ENCODE data around the gene SPINK1.
A peak's percentile ranks its signal among the peaks of the same experiment; 100 is the strongest.
"Not testable (repeated sequence)": the region's sequence is repeated elsewhere in the genome, so short reads cannot be mapped to it uniquely, and the experiment has no call there.

SPINK1 gene

GRCh38 chr5:147854331-147854730, 22.9 kb upstream of the SPINK1 start:
- no peak for DNase-seq

DNA sequence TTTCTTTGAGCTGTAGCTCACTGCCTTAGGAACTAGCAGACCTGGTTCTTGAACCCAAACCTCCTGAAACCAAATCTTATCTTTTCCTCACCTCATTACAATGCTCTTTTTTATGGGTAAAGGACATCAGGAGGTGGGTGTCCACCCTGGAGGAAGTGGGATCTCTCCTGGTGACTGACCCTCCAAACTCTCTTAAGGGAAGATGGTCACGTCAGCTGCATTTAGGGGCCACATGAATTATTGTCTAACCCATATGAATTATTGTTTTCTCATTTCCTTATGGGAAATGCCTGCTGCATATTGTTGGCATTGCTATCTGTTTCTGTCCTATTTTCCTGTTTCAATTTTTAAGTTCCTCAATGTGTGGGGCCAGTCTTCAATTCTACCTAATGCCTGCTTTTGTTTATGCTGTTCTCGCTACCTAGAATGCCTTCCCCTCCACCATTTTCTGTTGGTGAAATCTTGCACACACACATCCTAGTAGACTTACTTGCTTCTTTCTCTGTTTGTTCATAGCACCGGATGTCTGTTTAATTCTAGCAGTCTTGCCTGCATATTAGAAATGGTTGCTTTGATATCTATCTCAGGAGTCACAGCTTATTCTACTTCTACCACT, 22.0 kb upstream of the SPINK1 start:
- DNase-seq, result no peak

- no peak for DNase-seq
Measured at GRCh38 chr5:147852365-147852764, 20.9 kb upstream of the SPINK1 start.

DNA sequence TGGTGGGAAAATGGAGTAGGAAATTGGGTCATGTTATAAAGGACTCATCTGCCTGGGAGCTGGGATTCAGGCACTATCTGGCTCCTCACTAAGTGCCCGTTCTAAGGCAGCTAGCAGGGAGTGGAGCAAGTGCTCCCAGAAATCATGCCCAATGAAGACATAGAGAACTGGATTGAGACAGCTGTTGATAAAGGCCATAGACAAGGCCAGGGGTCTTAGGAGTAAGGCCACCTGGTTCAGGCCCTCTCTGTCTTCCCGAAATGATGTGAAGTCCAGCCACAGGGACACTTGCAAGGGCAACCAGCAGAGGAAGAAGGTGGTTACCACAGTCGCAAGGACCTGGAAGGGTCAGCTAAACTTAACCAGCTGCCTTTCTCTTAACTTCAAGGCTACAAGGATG, 20.1 kb upstream of the SPINK1 start:
- DNase-seq, result no peak

GRCh38 chr5:147849226-147849625, 17.8 kb upstream of the SPINK1 start:
- DNase-seq, result no peak

- no peak for DNase-seq
Measured at GRCh38 chr5:147845618-147846017, 14.1 kb upstream of the SPINK1 start.

DNA sequence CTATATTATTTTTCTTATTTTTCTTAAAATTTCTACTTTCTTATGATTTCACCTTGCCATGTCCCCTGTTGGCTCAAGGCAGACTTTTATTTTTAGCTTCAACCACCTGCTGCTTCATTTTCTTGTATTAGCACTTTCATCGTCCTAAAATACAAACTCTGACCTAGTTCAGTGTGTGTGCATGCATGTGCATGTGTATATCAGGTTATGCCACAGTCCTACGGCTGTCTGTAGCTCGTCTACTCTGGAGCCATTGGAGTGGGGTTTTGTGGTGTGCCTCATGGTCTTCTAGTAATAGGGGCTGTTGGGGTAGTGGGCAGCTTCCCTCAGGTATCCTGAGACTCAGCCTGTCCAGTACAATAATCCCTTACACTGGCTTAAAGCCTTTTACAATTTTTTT, 13.4 kb upstream of the SPINK1 start:
- DNase-seq, result no peak

- DNase-seq, result no peak
Measured at GRCh38 chr5:147842869-147843268, 11.4 kb upstream of the SPINK1 start.

- DNase-seq, result no peak
Measured at GRCh38 chr5:147836439-147836838, 5.0 kb upstream of the SPINK1 start.

GRCh38 chr5:147835386-147835798, 3.9 kb upstream of the SPINK1 start:
- no peak for DNase-seq

GRCh38 chr5:147832541-147832940, 1.1 kb upstream of the SPINK1 start:
- DNase-seq, result no peak

- DNase-seq, result no peak
Measured at GRCh38 chr5:147830035-147830434, 1.4 kb downstream of the SPINK1 start.

DNA sequence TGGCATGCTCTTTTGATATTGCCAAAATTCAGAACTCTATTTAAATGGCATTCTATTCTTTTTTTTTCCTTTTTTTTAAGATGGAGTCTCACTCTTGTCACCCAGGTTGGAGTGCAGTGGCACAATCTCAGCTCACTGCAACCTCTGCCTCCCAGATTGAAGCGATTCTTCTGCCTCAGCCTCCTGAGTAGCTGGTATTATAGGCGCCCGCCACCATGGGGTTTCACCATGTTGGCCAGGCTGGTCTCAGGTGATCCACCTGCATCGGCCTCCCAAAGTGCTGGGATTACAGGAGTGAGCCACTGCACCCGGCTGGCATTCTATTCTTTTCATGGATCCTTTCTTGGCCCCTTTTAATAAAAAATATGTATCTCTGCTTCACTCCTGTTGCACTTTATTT, 4.5 kb downstream of the SPINK1 start:
- DNase-seq, result not testable (repeated sequence)

DNA sequence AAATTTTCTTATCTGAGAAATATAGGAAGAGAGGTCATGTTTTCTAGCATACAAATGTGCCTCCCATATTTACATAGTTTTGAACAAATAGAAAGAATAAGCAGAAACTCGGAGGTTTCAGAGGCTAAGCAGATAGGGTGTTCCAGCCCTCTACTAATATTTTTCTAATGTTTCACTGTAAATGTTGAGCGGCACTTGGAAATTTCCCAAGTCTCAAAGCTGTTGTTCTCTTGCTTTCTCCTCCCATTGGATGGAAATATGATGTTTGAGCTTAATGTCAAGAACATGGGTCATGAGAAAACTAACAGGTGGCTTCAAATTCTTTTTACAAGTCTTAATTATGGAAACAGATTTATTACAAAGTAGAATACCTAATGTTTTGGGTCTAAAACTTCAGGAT, 5.1 kb downstream of the SPINK1 start:
- DNase-seq, result no peak

- peak; percentile 29 for DNase-seq
Measured at GRCh38 chr5:147822686-147823491, 8.6 kb downstream of the SPINK1 start.

- DNase-seq, result not testable (repeated sequence)
Measured at GRCh38 chr5:147822222-147822621, 9.2 kb downstream of the SPINK1 start.

- no peak for DNase-seq
Measured at GRCh38 chr5:147821766-147822165, 9.7 kb downstream of the SPINK1 start.

DNA sequence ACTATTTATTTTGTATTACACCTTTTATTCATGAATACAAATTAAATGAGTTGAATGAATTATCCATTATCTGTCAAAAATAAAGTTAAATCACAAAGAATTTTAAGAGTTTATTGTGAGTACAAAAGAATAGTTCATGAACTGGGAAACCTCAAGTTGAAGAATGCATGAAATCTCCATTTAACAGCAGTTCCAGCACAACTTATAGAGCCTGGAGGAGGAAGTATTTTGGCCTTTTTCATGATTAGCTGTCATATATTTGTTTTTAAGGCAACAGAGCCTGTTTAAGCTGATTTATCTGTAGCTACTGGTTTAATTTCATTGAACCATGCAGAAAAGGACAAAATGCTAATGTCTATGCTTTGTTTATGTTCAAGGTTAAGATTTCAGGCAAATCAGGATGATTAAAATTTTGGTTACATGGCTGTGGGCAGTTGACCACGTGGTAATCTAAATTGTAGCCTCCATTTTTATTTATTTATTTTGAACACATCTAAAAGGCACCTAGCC, 12.2 kb downstream of the SPINK1 start:
- DNase-seq, result no peak

GRCh38 chr5:147818290-147818689, 13.2 kb downstream of the SPINK1 start:
- no peak for DNase-seq

GRCh38 chr5:147813696-147814095, 17.8 kb downstream of the SPINK1 start:
- no peak for DNase-seq

- no peak for DNase-seq
Measured at GRCh38 chr5:147809830-147810666, 21.4 kb downstream of the SPINK1 start.

GRCh38 chr5:147805030-147805454, 26.4 kb downstream of the SPINK1 start:
- peak; percentile 27 for DNase-seq

DNA sequence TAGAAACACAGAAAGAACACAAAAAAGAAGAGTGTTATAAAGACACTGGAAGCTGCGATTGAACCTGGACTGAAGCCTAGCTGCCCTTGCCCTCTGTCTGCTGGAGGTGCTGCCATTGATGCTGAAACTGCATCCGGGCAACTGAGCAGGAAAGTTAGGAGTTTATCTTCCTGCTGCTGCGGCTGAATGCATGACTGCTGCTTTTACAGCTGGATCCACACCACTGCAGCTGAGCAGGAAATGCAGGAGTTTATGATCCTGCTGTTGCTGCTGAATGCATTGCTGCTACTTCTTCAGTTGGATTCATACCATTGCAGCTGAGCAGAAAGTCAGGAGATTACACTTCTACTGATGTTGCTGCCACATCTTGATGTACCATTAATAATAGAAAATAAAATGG, 27.1 kb downstream of the SPINK1 start:
- no peak for DNase-seq

All from stimulated activated CD8-positive, alpha-beta memory T cell treated with anti-CD3 and anti-CD28 coated beads, Interleukin-4, amount 100 ng/mL, for 48 hours (primary cell).